Suprapubic skin (tissue), 4 donors: ENCODE measurements around the gene GNPTAB. TPM values are rescaled to one million over a fixed set of nuclear protein-coding genes. Genes with fewer than 3 reads are reported as not detected.

ENCODE experiments used
- DNase-seq, 2 donors: peaks; one replicate each; pipeline ENCODE4 v3.0.0-alpha.2; 2019; ENCODE audit warnings: low spot score in 2 of 2
- H3K27ac ChIP-seq: fragments of 200-600 bp; sonication (generic); one replicate; pipeline ENCODE4 v1.5.1; 2019
- H3K27me3 ChIP-seq: fragments of 200-600 bp; sonication (generic); one replicate; pipeline ENCODE4 v1.5.1; 2019
- H3K36me3 ChIP-seq: fragments of 200-600 bp; sonication (generic); one replicate; pipeline ENCODE4 v1.5.1; 2019
- H3K4me1 ChIP-seq: fragments of 200-600 bp; sonication (generic); one replicate; pipeline ENCODE4 v1.5.1; 2019
- H3K4me3 ChIP-seq: fragments of 200-600 bp; sonication (generic); one replicate; pipeline ENCODE4 v1.5.1; 2019; ENCODE audit warnings: mild to moderate bottlenecking
- H3K9me3 ChIP-seq: fragments of 200-600 bp; sonication (generic); one replicate; pipeline ENCODE4 v1.5.1; 2019
- EP300 ChIP-seq: sonication (generic); formaldehyde crosslinking; IDR thresholded peaks from one replicate; pipeline ENCODE4 v1.6.1; 2017; ENCODE audit warnings: antibody characterized with exemption
- POLR2A ChIP-seq, 2 donors: fragments of 450-650 bp; IDR thresholded peaks; one replicate each; pipeline ENCODE4 v1.6.1; 2017; ENCODE audit warnings: antibody characterized with exemption in 2 of 2, mild to moderate bottlenecking in 2 of 2, moderate library complexity in 2 of 2
- POLR2AphosphoS5 ChIP-seq, 3 donors: sonication (generic); formaldehyde crosslinking; IDR thresholded peaks; one replicate each; pipeline ENCODE4 v1.6.1; 2017; ENCODE audit warnings: antibody characterized with exemption in 3 of 3
- WGBS: methylation state at CpG from one replicate; pipeline ENCODE4 v1.1.5; 2018; 5-methylcytosine and 5-hydroxymethylcytosine counted together
- total RNA-seq, 4 donors: library from RNA; depleted of rRNA; stranded (reverse); fragments of >200 nt; gene quantifications; one replicate each; pipeline ENCODE4 v1.1.0, GENCODE V29; 2016
- TF ChIP-seq, protein P1 (sequence below), 2 donors: fragments of 200-600 bp in 1 of 2; fragments of 450-650 bp in 1 of 2; sonication (generic) in 1 of 2; IDR thresholded peaks; one replicate each; pipeline ENCODE4 v1.5.1; 2016 to 2019; ENCODE audit warnings: antibody characterized with exemption in 2 of 2, mild to moderate bottlenecking in 1 of 2, moderate library complexity in 1 of 2

GNPTAB gene
- total RNA-seq, 4 donors from 2014 or later: 25.0 to 68.2 (median 45.8) TPM

- Histone ChIP-seq H3K27me3 (no peaks in the 10 kb centered on the region), H3K36me3 (no peaks in the 10 kb centered on the region), H3K4me3 (peak overlapping the region; percentile 97), H3K9me3 (no peaks in the 10 kb centered on the region), H3K4me1 (peaks cover 55% of the 10 kb centered on the region), H3K27ac (peak overlapping the region; percentile 94)
- peak; percentile 80 to 85 for DNase-seq
- no peak for TF ChIP-seq EP300
- TF ChIP-seq POLR2A (IDR thresholded peaks at IDR 0.05): peak in 1 of 2 donors; percentile 12
- TF ChIP-seq, protein P1, sequence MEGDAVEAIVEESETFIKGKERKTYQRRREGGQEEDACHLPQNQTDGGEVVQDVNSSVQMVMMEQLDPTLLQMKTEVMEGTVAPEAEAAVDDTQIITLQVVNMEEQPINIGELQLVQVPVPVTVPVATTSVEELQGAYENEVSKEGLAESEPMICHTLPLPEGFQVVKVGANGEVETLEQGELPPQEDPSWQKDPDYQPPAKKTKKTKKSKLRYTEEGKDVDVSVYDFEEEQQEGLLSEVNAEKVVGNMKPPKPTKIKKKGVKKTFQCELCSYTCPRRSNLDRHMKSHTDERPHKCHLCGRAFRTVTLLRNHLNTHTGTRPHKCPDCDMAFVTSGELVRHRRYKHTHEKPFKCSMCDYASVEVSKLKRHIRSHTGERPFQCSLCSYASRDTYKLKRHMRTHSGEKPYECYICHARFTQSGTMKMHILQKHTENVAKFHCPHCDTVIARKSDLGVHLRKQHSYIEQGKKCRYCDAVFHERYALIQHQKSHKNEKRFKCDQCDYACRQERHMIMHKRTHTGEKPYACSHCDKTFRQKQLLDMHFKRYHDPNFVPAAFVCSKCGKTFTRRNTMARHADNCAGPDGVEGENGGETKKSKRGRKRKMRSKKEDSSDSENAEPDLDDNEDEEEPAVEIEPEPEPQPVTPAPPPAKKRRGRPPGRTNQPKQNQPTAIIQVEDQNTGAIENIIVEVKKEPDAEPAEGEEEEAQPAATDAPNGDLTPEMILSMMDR (IDR thresholded peaks at IDR 0.05): no peak
- 0% methylated on average over 25 of the region's 67 CpGs for WGBS
Measured at GRCh38 chr12:101697930-101698799, 132.6 kb downstream of the GNPTAB start.

- DNase-seq: peak; percentile 81 to 86
- H3K36me3 ChIP-seq: no peaks in the 10 kb centered on the region
- TF ChIP-seq POLR2A (IDR thresholded peaks at IDR 0.05) (no peak), EP300 (no peak), POLR2AphosphoS5 (IDR thresholded peaks at IDR 0.05) (no peak)
- TF ChIP-seq, protein P1 (IDR thresholded peaks at IDR 0.05): no peak
- H3K4me3 ChIP-seq: peak within 1 kb of the TSS; percentile 97
- no peaks in the 10 kb centered on the region for H3K9me3 ChIP-seq
- H3K27ac ChIP-seq: peak within 1 kb of the TSS; percentile 94
- no peaks in the 10 kb centered on the region for H3K27me3 ChIP-seq
- H3K4me1 ChIP-seq: peaks cover 49% of the 10 kb centered on the region
- WGBS: 3% methylated on average over 21 of the region's 80 CpGs
Measured at GRCh38 chr12:101697197-101697929, 133.4 kb downstream of the GNPTAB start, which contains the start of gene CHPT1. Gene CHPT1 (plus strand): TSS chr12:101697640. CDS start chr12:101697862, 222 bp downstream.

DNA sequence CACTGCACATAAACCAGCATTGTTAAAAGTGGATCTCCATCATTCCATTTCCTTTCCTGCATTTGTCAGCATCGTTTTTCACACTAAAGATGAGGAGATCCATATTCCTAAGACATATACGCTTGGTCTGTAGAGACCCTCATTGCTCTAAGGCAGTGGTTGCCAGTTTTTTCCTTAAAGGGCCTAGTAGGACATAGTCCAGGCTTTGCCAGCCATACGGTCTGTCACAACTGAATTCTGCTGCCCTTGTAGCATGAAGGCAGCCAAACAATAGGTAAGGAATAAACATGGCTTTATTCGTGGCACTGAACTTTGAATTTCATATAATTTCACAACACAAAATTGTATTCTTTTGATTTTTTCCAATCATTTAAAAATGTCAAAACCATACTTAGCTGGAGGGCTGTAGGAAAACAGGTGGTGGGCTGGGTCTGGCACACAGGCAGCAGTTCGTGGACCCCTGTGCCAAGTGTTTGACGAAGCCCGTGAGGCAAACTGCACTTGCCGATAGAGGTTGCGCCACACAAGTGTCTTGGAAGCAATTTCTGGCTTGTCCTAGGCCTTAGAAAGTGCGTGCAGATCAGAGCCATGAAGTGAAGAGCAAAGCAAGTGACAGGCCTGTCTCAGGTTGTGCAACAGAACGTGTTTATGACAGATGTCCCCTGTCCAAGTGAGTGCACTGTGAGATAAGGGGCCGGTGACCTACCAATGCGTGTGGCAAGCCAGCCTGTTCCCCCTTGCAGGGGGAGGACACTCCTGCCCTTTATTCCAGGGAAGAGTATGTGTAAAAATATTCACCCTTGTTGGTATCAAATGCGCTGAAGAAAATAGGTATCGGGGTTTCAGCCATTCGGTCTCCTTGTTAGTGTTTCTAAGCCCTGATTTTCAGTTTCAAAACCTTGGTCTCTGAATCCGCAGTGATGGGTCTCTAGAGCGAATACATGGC, 134.2 kb downstream of the GNPTAB start:
- peak; percentile 73 to 85 for DNase-seq
- H3K9me3 ChIP-seq: no peaks in the 10 kb centered on the region
- H3K36me3 ChIP-seq: no peaks in the 10 kb centered on the region
- WGBS: 25% methylated on average over 14 of the region's 18 CpGs
- peak overlapping the region; percentile 97 for H3K4me3 ChIP-seq
- peaks cover 43% of the 10 kb centered on the region for H3K4me1 ChIP-seq
- H3K27ac ChIP-seq: peak overlapping the region; percentile 94
- TF ChIP-seq POLR2AphosphoS5 (IDR thresholded peaks at IDR 0.05) (peak in 1 of 3 donors; percentile 58), POLR2A (IDR thresholded peaks at IDR 0.05) (no peak), EP300 (no peak)
- TF ChIP-seq, protein P1 (IDR thresholded peaks at IDR 0.05): no peak
- H3K27me3 ChIP-seq: no peaks in the 10 kb centered on the region

DNA sequence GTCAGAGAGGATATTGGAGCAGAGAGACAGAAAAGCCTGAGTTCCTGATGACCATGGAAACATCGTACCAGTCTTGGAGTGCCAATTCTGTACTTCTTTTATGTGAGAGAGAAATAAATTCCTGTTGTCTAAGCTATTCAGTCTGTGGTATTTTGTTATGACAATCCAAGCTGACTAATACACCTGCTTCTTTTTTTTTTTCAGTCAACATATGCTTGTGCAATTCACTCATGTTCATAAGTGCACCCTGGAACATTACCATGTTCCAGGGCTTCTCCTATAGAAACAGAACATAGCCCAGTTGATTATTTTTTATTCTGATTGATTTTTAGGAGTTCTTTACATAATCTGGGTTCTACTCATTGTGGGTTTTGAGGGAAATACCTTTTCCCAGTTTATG, 135.1 kb downstream of the GNPTAB start:
- Histone ChIP-seq H3K27me3 (no peaks in the 10 kb centered on the region), H3K4me1 (peaks cover 35% of the 10 kb centered on the region), H3K36me3 (no peaks in the 10 kb centered on the region), H3K4me3 (no peak overlapping the region), H3K9me3 (no peaks in the 10 kb centered on the region), H3K27ac (no peak overlapping the region)
- TF ChIP-seq, protein P1 (IDR thresholded peaks at IDR 0.05): no peak
- TF ChIP-seq POLR2A (IDR thresholded peaks at IDR 0.05) (no peak), EP300 (no peak), POLR2AphosphoS5 (IDR thresholded peaks at IDR 0.05) (no peak)
- WGBS: 75% methylated on average over 1 of the region's 1 CpG
- DNase-seq: no peak

Other genes starting within 250 kb of the GNPTAB start
- gene MYBPC1, start 236.0 kb downstream of the GNPTAB start, total RNA-seq: 10 to 100 TPM in 1 of 4 donors, 1 to 10 TPM in 3; 2.1 to 11.9 (median 7.0) TPM
- gene CHPT1, start 133.3 kb downstream of the GNPTAB start, total RNA-seq: 100 to 1,000 TPM in 1 of 4 donors, 10 to 100 TPM in 3; 54.6 to 125 (median 75.5) TPM
- under 1 TPM in 1 of 4 donors, not detected in 3; 0.24 TPM for gene SYCP3, start 91.5 kb downstream of the GNPTAB start, total RNA-seq
- 1 to 10 TPM; 4.8 to 7.4 (median 6.9) TPM for gene DRAM1, start 46.6 kb upstream of the GNPTAB start, total RNA-seq
- 10 to 100 TPM; 39.7 to 63.1 (median 55.0) TPM for gene WASHC3, start 231.0 kb upstream of the GNPTAB start, total RNA-seq